Measurements from ENCODE around the gene RC3H2. TPM values are rescaled to one million over a fixed set of nuclear protein-coding genes. Genes with fewer than 3 reads are reported as not detected.

Gene RC3H2, protein sequence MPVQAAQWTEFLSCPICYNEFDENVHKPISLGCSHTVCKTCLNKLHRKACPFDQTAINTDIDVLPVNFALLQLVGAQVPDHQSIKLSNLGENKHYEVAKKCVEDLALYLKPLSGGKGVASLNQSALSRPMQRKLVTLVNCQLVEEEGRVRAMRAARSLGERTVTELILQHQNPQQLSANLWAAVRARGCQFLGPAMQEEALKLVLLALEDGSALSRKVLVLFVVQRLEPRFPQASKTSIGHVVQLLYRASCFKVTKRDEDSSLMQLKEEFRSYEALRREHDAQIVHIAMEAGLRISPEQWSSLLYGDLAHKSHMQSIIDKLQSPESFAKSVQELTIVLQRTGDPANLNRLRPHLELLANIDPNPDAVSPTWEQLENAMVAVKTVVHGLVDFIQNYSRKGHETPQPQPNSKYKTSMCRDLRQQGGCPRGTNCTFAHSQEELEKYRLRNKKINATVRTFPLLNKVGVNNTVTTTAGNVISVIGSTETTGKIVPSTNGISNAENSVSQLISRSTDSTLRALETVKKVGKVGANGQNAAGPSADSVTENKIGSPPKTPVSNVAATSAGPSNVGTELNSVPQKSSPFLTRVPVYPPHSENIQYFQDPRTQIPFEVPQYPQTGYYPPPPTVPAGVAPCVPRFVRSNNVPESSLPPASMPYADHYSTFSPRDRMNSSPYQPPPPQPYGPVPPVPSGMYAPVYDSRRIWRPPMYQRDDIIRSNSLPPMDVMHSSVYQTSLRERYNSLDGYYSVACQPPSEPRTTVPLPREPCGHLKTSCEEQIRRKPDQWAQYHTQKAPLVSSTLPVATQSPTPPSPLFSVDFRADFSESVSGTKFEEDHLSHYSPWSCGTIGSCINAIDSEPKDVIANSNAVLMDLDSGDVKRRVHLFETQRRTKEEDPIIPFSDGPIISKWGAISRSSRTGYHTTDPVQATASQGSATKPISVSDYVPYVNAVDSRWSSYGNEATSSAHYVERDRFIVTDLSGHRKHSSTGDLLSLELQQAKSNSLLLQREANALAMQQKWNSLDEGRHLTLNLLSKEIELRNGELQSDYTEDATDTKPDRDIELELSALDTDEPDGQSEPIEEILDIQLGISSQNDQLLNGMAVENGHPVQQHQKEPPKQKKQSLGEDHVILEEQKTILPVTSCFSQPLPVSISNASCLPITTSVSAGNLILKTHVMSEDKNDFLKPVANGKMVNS
- 26.1 and 26.4 TPM in 2 replicates for total RNA-seq (2014; rRNA removed; shearing (Covaris generic))

DNA sequence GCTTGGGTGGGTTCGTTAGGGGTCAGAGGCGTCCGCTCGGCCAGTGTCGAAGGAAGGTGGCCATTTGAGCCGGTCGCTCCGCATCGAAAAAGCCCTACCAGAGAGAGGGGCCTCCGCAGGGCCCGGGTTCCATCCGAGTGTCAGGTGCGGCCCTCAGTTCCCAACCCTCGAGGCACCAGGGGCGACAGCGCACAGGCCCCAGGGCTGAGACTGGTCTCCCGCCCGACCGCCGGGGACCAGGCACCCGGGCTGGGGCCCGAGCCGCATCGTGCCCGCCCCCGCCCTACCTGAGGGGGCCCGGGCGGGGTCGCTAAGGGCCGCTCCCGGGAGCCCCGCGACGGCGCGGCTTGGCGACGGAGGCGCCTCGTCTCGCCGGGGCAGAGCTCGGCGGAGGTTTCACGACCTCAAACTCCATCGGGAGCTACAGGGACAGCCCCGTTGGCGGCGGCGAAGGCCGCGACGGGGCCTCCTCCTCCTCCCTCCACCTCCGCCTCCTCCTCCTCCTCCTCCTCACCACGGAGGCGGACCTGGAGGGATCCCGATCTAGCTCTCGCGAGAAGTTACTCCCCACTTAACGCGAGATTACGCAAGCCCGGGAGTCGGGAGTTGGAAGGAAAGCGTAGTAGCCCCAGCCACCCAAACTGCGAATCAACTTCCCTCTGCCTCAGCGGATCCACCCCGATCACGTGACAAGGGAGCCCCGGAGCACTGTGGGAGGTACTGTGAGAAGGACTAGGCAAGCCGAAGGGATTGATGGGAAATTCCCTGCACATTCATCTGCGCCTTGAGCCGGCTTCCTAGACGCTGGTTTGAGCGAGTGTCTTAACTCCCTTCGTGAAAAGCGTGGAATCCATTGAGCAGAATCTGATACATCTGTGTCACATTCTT is at the start of gene RC3H2:
RC3H2 (minus strand) TSS at position 537 of the 888 bp plus-strand sequence. CDS start 7,850 bp downstream, outside the sequence.
- peak; percentile 99 for DNase-seq (ENCODE audit: low read depth)

DNA sequence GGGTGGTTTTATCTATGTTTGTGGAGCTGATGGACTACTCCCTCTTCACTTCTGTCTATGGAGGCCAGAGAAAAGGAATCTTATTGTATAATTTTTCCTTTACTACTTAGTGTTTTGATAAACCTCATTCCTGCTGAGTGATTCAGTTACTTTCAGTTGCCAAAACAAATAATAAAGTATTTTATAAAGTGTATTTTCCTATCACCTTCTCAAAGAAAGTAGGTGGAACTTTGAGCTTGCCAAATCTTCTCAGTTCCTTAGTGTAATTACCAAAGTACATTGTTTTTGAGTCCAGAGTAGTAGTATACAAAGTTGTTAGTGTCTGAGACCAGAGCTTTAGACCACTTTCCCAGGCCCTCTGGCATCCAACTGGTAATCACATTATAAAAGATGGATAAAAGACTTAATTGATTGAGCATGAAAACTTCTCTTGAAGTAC is 49.1 kb upstream of the RC3H2 start:
- no peak for DNase-seq (ENCODE audit: low read depth)

DNA sequence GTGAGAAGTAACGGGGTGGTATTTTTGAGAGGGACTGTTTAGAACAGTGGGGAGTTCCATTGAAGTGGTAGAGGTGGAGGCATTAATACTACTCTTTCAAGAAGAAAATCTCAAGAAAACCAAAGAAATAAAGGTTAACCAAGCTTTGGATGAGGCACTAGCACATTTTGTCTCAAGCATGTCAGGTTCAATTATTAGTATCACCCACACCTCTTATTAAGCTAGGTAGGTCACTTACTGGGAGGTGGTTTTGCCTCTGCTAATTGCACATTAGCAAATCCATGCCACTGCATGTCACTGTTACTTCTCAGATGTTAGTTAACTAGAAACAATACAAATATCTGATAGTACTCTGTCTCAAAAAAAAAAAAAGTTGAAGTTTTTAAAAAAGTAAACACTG is 45.9 kb upstream of the RC3H2 start:
- no peak for DNase-seq (ENCODE audit: low read depth)

DNA sequence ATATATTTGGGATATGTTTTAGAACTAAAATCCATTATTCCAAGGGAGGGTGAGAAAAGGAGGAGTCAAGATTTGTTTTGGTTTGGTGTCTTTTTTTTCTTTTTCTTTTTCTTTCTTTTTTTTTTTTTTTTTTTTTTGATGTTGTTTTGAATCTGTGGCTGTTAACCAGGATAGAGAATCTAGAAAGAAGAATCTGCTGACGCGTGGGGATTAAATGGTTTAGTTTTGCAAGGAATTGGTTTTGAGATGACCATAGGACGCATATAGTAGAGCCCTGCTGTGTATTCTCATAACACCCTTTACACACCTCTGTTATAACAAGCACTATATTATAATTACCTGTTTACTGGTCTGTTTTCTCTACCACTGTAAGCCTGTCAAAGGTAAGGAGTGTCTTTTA is 45.1 kb upstream of the RC3H2 start:
- DNase-seq (ENCODE audit: low read depth) = no peak

DNA sequence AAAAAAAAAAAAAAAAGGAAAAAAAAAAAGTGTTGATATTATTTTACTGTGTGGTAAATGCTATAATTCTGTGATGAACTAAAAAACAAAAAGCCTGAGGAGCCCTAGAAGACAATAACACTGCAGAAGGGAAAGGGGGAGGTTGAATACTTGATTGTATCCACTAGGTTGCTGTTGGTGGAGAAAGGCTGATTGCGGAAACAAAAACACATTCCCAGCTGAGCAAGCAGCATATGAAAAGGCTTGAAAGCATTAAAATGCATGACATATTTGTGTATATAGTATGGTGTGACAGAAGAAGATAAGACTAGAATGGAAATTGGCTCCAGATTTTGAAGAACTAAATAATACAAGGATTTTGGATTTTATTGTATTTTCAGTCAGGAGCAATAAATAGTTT is 44.5 kb upstream of the RC3H2 start:
- no peak for DNase-seq (ENCODE audit: low read depth)

DNA sequence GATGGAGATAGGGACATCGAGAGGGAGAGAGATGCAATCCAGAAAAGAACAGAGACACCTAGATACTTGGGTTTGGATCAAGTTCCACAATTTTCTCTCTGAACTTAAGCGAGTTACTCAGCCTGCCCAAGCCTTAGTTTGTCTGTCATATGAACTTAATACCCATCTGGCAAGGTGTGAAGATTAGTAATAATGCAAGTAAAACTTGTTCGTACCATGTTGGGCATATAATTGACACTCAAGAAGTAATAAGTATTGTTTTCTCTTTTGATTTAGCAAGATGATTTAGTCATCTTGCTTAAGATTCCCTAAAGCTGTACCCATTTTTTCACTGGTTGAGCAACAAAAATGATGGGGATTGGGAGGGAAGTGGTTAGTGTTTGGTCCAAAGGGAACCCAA is 43.2 kb upstream of the RC3H2 start:
- DNase-seq (ENCODE audit: low read depth) = no peak

DNA sequence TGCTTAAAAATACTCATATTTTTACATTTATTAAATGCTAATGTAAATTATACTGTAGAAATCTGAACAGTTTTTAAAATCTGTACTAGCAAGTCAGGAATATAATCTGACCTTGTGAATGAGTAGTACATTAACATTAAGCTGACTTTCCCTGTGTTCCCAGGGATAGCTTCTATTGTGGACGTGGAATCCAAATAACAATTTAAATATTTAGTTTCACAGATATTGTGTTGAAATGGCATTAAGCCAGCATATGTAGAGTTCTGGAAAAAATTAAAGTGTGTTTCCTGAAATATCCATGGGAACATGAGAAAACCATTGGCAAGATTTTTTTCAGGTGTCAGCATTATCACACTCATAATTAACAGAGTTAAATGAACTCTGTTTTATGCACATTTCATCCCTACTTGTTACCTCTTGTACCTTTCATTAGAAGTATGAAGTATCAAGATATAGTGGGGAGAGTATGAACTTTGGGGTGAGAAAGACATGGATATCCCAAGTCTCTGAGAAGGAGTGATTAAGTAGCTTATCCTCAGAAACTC is 41.4 kb upstream of the RC3H2 start:
- no peak for DNase-seq (ENCODE audit: low read depth)

DNA sequence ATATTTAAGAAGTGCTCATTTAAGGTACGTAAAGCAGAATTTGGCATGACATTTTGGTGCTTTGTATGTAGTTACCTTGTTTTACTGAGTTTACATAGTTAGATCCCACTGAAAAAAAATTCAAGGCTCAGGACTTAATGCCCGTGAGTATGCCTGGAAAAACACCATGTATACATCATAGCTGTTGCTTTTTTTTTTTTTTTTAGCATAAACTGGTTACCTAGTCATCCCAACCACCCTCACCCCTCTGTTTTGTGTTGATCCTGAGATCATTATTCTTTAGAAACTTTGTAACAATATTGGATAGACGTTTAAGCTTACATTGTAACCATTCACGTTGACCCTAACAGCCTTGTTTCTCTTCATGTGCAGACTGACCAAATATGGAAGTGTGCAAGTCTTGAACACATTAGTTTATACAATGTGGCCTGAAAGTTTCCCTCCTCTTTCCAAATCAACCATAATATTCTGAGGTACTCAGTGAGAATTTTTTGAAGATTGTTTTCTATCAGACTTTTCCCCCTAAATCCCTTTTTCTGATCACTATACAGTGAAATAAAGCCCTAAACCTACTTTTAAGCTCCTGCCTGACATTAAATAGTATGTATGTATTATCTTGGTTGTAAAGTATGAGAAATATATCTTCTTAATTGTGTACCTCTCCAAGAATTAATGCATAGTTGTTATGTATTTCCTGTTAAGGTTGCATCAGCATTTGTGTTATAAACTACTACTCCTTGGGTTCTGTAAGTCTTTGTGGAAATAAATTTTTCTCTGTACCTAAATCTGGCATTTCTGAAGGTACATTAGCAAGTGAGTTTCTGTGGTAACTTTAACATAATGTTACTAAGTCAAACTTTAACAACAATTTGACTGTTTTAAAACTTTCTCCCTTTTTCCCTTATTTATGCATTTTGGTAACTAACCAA is 40.1 kb upstream of the RC3H2 start:
- no peak for DNase-seq (ENCODE audit: low read depth)

DNA sequence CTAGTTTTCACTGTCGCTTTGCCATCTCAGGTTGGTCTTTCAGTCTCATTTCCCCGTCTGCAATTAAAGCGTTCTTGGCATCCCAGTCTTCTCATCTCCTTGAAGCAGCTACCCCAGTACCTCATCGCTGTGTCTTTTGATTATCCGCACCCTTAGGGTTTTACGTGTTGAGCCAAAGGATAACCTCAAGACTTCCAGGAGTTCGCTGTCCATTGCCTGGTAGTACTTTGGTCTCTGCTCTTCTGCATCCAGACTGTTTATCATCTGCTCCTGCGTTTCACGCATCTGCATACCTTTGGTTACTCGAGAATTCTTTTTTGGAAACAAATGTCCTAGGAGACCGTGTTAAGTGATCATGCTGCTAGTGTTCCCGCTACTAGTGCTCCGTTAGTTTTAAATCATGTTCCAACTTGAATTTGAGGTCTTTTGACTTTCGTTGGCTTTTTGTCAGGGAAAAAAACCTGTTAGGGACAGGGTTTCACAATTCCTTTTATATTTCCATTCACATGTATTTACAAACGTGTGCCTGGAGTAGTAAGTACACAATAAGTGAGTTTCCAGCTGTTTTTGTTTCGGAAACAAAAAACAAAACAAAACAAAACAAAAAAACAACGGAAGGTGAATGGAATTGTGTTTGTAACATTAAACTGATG is 36.5 kb upstream of the RC3H2 start:
- peak; percentile 28 for DNase-seq (ENCODE audit: low read depth)

DNA sequence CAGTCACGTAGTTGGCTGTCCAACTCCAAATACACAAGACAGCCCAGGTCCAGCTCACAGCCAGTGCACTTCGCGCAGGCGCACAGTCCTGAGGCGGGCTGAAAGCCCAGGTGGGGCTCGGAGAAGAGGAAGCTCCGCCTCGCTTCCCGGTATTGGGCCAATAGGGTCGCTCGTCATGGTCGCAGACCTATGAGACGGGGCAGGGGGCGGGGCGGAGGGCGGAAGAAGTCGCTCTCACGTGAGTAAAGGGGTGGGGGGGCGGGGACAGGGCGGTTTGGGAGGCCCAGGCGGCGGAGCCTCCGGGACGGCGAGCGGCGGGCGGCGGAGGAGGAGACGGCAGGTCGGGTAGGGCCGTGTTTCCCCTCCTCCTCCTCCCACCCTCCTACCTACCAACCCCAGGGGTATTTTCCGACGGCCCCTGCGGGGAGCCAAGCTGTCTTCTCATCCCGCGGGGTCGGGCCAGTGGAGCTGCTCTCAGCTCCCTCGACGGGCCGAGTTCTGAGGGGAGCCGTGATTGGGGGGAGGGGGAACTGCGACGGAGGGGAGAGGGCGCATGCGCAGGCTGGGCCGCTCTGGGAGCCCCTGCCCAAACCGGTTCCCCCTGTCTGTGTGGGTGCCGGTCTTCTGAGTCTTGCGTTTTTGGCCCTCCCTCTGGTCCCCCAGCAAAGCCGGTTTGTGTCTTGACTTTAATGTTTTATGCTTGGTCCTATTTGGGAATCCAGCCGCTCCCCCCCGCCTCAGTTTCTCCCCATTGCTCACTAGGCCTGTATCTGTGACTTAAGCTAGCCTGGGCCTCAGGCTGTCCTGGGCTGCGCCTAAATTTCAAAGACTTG is 35.8 kb upstream of the RC3H2 start, which contains the start of gene RABGAP1:
RABGAP1 (plus strand) TSS at position 272 of the 833 bp plus-strand sequence. CDS start 16,040 bp downstream, outside the sequence.
- DNase-seq (ENCODE audit: low read depth) = peak; percentile 96

DNA sequence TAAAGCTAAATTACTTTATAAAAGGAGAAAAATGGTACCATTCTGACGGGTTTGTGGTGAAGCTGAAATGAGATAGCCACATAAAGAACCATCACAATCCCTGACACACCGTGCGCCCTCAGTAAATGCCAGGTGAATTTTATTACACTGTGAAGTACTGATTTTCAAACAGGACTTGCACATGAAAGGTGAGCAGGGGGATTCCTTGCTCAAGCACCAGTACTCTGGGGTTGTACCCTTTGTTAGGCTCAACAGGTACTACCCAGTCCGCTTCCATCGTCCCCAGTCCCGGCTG is 35.2 kb upstream of the RC3H2 start:
- no peak for DNase-seq (ENCODE audit: low read depth)

DNA sequence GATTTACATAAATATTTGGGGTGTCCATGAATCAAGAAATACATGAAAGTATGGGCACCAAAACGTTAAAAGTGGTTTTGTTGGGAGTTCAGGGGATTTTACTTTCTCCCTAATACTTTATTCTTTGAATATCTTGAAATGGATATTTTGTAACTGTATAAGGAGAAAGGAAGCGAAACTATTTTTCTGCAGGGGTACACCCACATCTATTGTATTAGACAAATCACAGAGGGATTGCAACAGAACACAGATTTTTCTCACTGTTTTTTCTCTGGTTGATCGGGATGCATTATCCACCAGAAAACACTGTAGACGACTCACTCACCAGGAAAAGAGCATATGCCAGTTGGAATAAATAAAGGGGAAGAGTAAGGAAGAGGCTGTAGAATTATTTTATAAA is 34.4 kb upstream of the RC3H2 start:
- DNase-seq (ENCODE audit: low read depth) = no peak

DNA sequence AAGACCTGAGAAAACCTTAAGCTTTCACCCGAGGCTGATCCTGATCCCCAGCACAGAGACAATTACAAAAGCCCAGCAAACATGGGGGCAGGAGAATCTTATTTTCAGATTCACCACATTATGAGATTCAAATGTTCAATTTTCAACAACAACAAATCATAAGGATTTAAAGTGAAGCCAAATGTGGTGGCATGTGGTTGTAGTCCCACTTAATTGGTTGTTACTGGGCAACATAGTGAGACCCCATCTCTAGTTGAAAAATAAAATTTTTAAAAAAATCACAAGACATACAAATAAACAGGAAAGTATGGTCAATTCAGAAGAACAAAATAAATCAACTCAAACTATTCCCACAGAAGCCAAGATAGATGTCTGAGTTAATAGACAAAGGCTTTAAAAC is 31.7 kb upstream of the RC3H2 start:
- DNase-seq (ENCODE audit: low read depth) = no peak

DNA sequence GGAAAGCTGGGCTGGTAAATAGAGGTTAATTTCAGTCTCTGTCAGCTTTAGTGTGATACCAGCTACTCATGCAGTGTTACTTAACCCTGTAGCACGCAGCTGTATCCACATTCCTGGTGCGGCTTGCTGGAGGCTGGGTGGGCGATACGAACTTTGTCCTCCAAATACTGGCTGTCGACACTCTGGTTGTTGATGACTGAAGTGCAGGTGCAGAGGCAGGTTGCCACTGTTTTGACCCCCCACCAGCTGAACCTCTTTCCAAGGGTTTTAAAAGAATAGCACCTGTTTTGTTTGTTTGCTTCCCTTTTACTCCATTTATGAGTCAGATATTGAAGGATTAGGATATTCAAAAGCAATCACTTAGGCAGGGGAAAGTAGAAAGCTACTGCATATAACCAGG is 31.3 kb upstream of the RC3H2 start:
- no peak for DNase-seq (ENCODE audit: low read depth)

DNA sequence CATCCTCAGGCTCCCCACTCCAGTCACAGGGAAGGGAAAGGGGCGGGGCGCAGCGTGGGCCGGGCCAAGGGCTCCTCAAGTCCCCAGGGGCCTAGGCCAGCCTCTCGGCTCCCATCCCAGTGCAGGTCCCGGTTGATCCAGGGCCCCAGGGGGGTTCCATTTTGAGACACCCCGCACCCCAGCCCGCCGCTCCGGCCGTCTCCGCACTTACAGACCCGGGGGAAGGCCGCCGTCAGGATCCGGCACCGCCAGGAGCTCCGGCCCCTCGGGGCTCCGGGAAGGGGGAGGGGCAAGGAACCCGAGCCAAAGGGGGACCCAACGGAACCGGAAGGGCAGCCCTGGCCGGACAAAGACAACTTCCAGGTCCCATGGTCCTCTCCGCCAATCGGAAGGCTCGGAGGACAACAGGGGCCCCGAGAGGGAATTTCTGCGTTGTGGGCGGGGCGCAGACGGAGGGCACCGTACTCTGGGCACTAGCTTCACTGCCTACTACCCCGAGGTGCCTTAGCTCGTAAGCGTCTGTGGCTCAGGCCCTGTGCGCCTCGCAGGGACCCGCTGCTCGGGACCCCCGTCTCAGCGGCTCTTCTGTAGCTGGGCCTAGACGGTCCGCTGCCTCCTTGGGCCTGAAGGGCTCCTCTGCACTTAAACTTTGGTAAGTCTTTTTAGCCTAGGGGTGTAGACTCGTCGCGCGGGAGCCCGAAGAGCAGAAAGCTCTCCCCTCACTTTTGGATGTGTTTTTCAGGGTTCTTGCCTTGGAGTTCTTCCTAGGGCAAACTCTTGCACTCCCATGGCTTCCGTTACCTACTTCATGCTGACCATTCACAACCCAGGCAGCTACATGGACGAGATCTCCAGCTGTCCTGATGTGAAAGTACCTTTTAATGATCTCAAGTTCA is 26.3 kb upstream of the RC3H2 start, which contains the start of gene ZBTB26:
ZBTB26 (minus strand) TSS at position 287 of the 896 bp plus-strand sequence. CDS start 11,578 bp downstream, outside the sequence.
- DNase-seq (ENCODE audit: low read depth) = peak; percentile 93

DNA sequence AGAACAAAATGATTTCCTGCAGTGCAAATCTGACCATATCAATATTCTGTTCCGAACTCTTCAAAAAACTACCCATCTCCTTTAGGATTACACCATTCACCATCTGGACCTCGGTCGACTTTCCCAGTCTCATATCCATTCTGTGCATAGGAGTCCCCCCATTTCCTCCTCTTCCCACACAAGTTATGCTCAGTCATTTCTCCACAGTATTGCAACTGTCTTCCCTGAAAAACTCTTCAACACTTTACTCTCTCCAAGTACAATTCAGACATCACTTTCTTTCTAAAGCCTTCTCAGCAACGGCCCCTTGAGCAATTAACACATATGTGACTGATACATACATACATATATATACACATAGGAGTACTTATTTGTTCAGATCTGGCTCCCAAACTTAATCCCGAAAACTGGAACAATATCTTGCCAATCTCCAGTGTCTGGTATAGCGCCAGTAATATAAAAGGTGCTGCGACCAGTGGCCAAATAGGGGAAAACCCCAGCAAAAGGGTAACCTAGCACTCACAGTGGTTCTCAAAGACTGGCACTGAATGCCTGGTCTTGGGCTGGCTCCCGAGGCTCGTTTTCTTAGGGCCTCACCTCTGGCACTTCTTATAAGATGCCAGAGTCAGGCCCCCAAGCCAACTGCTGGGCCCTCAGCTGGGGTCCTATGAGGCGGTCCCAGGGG is 25.5 kb upstream of the RC3H2 start:
- no peak for DNase-seq (ENCODE audit: low read depth)

Data from RPMI7951 (cell line).